NK-92 (cell line): ENCODE measurements around the gene PTPRM.

Experiments used
- DNase-seq: peaks from one replicate; lab custom pipeline; 2025; ENCODE audit not compliant: unreplicated experiment; lab: John Stamatoyannopoulos, UW

PTPRM gene

DNA sequence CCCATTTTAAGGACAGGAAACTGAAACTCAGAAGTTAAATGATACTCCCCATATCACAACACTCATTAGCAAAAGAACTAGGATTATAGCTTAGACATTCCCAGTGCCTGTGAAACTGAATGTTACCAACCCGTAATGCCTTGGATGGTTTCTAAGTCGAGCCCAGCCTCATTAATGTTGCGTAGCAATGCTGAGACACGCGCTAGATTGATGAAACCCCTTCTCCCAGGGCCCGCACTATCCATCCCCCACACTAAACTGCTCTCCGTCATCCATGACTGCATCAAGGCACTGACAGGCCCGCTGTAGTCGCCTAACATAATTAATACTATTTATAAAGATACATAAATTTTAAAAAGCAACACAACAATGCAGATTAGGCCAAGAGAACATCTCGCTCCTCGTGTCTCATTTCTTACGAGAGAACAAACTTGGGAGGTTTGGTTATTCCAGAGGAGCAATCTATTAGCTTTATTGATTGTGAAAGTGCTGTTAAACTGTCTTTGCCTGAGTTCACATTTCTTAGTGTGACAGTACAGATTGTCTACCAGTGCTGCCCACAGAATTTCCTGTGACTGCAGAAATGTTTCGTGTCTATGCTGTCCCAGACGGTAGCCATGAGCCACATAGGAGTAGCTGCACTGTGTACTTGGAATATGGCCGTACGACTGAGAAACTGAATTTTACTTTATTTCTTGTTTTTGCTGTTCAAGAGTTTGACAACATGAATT lies 729.9 kb downstream of the PTPRM start:
- no peak for DNase-seq

DNA sequence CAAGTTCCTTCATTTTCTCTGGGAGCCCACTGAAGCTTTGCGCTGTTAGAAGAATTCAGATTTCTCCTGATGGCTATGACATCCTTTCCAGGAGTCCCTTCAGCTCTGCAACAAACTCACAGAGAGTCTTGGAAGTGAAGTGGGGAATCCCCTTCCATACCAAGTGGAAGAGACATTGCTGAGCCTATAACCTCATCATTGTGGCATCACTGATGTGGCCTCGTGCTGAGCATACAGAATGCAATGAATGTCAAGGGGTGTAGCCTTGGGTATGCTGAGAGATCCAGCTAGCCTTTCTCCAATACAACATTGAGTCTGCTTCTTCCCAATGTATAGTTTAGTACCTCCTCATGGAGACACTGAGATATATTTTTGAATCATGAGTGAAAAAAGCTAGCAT lies 731.1 kb downstream of the PTPRM start:
- no peak for DNase-seq

DNA sequence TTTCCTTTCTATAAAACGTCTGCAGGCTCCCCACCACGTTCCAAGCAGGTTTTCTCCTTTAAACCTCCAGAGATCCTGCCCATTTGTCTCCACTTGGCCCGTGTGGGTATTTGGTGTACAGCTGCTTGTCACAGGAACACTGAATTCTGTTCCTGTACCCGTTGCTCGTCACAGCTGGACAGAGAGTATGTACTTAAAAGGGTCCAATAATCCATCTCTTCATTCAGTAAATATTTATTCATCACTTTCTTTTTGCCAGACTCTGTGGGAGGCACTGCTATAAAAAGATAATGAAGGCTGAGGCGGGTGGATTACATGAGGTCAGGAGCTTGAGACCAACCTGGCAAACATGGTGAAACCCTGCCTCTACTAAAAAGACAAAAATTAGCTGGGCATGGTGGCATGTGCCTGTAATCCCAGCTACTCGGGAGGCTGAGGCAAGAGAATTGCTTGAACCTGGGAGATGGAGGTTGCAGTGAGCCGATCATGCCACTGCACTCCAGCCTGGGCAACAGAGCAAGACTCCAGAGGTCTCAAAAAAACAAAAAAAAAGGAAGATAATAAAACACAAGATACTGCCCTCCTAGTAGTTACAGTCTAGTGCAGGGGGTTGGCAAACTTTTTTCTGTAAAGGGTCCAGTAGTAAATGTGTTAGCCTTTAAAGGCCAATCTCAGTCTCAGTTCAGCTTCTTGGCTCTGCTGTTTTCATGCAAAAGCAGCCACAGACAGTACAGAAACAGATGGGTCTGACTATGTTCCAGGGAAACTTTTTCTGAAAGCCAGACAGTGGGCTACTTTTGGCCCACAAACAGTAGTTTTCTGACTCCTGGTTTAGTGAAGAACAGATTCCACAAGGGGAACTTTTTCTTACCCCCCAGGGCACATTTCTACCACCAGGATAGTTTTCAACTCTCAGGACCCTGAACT lies 732.2 kb downstream of the PTPRM start:
- no peak for DNase-seq

DNA sequence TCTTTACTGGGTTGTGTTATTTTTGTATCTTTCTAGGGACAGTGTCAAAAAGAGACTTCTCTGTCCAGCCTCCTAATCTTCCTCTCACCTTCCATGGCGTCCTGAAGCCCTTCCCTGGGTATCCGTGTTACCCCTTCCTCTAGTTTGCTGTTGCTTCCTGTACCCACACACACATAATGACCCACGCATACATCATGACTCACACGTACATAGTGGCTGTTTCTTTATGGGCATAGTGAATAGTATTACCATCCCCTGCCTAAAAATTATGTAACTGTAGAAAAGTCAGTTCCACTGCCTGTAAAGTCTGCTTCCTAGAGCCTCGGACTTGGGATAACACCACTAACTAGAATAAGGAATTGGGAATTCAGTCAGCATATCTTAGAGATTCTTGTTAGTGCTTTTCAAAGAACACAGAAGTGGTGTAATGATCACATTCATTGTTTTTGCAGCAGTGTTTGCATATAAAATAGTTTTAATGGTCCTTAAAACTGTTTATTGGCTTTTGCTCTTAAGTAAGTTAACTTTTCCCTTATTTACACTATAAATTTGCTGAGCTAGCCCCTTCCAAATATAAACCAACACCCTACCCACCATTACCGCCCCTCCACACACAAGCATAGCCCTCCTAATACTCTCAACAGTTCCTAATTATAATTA lies 733.8 kb downstream of the PTPRM start:
- DNase-seq = no peak

DNA sequence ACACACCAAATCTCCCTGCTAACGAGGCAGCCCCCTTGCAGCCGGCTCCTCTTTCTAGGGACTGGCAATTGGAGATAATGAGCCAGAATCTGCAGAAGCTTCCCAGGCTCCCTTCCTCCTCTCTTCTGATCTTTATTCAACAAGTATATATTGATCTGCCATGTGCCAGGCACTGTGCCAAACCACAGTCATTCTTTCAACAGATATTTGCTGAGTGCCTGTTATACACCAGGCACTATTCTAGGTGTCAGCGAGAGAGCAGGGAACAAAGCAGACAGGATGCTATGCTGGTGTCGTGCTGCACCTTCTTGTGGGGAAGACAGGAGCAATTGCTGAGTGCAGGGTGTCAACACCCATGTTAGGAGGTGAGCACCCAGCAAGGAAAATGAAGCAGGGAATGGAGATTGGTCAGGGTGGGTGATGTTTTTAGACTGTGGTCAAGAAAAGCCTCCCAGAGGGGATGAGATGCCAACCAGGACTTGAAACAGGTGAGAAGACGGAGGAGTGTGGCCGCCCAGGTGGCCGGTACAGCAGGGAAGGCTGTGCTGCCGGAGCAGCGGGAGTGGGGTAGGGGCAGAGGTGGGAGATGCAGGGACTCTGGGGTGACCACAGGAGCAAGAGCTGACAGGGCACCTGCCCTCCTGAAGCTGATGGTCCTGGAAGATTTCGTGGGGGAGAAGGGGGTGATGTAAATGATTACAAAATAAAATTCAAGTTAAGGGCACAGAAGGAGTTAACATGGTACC lies 734.5 kb downstream of the PTPRM start:
- no peak for DNase-seq

DNA sequence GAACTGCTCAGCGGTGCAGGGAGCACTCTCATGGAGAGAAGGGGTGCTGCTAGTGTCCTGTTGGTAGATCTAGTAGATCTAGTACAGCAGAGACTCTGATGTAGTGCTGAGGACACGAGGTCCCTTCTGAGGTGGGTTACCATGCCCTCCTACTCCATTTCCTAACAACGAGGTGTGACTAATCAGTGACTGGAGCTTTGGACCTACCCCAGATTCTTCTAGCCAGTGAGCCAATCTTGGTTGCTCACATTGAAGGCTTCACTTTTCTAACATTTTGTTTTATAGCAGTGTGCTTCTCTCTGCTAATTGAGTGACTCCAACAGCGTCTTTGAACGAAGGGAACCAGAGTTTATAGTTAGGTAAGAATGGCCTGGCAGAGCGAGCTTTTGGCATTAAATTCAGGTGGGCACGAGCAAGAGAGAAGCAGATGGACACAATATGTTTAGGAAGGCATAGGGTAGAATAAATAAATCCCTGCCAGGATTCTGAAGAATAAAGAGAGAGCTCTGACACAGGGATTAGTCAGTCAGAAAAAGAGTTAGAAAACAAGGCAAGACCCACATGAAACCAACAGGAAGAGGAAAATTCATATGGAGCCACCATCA lies 736.1 kb downstream of the PTPRM start:
- no peak for DNase-seq

DNA sequence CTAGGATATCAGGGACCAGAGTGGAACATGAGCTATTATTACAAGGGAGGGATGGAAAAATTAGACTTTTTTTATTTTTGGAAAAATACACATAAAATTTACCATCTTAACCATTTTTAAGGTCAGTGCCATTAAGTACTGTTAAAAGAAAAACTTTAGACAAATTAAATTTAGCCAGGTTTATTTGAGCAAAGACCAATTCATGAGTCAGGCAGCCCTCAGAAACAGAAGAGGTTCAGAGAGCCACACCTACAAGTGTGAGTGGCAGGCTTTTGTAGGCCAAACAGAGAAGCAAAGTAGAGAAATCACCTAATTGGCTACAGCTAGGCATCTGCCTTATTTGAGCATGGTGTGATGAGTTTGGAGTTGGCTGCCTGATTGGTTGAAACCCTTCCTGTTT lies 740.8 kb downstream of the PTPRM start:
- DNase-seq = no peak

DNA sequence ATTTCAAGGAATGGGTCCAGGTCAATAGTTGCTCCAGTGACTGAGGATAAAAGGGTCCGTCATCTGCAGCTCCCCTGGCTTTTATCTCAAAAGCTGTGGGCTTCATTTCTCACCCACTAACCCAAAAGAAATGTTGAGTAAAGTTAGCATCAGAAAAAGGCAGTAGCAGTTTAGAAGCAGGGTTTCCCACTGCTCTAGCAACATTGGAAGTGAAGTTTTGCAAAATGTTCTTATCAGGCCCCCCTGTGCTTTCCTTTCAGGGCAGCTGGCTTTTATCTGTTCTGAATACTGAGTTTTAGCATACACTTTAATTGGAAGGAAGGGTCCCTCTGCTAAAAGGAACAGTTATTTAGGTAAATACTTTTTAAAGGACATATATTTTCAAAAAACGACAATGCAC lies 745.9 kb downstream of the PTPRM start:
- DNase-seq = no peak

DNA sequence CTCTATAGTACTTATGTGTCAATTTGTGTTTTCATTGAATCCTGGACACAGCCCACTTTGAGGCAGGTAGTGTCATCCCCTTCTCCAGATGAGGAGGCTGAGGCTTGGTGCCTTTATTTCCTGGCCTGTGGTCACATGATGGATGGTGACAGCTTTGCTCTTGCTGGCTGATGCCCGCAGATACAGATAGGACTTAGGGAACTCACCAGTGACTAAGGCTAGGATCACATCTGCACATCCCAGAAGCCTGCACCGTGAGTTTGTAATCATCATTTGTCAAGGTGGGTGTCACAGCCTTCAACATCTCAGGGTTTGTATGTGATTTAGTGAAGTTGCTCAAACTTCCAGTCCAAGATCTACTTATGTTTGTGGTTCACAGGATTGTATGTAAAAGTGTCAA lies 747.0 kb downstream of the PTPRM start:
- DNase-seq = no peak

DNA sequence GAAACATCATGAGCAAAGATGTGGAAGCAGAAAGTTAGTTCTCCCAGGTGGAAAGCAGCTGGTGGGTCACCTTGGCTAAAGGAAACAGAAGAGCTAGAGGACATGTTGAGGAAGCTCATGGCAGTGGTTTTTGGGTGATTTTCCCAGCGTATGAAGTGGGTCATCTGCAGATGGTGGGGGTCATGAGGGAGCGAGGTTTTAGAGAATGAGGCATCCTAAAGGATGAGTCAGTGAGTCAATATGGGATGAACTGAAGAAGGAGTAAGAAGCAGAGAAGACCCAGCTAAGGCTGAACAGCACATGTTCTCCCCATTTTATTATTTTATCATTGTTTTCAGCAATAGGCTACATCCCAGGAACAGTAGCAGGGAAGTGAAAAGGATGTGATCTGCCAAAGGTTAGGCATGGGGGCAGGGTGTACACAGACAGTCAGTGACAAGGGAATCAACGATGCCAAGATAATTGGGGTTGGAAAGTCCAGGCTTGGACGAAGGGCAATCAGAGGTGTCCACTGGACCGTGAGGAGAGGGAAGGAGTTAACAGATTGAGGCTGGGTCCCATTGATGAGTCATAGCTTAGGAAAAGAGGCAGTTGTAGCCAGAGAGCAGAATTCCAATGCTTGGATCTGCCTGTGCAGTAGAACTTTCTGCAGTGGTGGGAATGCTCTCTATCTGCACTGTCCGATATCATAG lies 752.8 kb downstream of the PTPRM start:
- no peak for DNase-seq

DNA sequence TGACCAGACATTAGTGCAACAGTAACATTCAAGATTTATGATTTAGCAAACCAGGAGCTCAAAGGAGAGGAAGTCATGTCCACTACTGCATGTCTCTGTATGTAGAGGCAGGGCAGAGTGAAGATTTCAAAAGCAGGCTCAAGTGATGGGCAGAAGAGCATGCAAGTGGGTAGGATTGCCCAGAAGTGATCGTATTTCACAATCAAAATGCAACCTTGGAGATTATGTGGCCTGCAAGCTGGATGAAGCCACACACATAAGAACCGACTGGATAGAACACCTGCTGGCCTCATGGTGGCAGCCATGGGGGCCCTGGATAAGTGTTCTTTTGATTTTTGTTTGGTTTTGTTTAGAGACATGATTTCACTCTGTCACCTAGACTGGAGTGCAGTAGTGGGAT lies 755.4 kb downstream of the PTPRM start:
- DNase-seq = no peak

DNA sequence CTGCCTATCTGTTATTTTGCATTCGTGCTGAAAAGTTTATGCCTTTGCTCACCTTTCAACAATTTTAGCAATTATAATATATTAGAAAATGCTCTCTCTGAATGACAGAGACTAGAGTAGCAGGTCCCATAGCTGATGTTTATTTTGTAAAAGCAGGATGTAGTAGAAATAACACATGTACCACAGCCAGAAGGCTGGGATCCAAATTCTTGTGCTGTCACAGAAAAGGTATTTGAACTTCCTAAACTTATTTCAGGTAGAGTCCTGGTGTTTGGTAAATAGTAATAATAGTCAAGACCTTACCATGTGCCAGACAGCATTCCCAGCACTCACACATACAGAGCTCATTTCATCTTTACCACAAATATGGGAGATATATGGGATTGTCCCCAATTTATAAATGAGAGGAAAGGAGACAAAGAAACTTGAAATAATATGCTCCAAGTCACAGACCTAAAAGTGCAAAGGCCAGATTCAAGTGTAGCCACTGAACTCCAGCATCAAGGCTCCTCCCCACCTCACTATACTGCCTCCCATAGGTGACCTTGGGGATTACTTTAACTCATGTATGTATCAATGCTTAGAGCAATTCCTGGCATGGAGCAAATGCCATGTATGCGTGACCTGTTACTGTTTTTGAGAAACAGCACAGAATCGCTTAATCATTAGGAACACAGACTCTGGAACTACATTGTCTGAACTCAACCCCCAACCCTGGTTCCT lies 757.4 kb downstream of the PTPRM start:
- no peak for DNase-seq

DNA sequence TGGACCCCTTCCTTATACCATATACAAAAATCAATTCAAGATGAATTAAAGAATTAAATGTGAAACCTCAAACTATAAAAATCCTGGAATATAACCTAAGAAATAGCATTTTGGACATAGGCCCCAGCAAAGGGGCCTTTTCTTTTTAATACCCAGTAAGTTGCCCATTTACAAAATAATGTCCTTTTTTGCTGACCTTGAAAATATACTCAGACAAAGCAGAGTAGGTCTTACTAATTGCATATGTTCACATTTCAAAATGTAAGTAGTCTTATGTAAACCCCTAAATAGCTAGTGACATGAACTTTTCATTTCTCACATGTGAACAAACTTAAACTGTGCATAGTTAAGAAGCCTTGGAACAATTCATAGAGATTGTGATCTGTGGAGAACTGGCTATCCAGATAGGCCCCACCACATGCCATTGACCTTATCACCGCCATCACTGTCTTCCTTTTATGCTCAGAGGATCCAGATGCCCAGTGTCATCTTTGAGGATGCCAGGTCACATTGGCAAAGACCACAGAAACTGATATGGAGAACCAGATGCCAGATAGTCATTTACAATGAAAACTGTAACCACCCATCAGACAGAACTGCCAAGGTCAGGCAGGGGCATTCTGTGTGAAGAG lies 759.8 kb downstream of the PTPRM start:
- no peak for DNase-seq

DNA sequence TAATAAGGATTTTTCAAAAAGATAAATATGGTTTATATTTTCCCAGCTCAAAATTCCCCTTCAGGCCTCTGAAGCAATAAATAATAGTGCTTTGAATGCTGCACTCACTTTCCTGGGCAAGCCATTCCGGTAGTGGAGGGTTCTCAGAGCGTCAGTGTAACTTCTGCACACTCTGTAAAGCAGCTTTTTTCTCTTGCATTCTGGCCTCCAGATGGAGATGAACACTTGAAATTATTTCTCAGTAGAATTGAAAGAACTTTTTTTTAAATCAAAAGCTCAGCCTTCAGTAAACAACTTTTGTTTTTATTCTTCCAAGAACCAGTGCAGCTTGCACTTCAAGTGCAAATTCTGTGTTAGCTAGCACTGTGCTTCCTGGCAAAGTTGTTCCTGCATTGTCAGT lies 761.0 kb downstream of the PTPRM start:
- DNase-seq = no peak

DNA sequence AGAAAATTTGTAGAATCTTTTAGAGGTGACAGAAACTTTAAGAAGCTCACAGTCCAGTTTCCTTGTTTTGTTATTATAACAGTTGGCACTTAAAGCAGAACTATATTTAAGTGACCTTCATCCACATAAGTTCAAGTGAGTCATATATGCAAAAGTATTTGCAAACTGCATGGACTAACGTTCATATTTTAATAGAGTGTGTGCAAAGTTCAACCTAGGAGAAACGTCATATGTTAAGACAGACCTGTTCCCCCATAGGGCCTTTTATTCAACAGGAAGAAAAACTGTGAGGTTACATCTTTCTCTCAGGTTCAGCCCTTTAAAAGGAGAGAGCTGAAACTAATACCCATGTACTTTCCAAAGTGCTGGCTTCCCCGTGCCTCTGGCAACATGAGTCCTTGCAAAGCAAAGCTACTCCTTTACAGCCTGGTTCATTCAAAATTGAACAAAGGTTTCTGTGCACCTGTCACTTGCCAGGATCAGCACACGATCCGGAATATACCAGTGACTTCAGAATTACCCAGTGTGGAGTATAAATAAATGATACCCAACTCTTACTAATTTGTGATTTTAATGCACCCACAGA lies 762.2 kb downstream of the PTPRM start:
- DNase-seq = no peak

DNA sequence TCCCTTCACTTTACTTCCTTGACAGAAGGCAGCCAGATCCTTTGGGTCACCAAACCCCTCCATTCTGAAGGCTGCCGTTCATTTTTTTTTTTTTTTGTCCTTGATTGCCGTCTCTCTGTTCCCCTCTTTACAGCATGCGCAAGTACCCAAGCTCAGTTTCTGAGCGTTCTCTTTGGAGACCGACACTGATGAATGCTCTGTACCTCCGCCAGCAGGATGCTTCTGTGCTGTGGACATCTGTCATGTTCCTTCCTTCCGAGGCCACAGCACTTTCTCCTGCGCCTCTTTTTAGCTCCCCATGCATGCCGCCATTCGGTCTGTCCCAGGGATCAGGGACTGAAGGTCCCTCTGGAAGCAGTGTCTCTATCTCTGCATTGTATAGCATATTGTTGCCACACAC lies 763.5 kb downstream of the PTPRM start:
- no peak for DNase-seq

DNA sequence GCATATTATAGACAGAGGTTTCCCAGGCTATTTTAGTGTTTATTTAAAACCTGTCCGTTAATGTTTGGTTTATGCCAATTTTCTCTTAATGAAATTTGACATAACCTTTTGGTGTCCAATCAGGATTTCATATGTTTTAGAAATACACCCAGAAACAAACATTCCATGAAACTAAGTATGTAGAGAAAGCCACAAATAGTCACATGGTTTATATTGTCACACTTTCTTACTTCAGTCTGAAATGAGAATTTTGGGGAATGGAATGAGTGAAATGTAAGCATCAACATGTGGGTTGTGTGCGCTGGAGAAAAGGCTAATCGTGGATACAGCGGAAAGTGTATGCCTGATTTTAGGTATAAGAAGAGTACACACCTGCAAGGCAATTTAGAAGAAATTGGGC lies 765.2 kb downstream of the PTPRM start:
- no peak for DNase-seq

DNA sequence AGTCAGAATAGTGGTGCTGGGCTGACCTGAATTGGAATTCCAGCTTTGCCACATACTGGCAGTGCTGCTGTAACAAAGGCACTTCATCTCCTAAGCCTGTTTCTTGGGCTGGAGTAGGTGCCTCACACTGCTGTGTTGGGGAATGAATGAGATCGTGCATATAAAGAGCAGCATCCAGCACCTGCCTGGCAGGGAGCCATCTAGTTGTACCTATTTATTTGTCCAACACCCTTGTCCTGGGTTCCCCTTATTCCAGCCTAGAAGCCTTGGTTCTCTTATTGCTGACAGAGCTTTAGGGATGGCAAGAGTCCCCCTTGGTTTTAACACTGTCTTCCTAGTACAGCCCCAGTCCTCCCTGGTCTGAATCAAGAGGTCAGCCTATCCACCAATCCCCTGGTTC lies 766.8 kb downstream of the PTPRM start:
- DNase-seq = no peak

DNA sequence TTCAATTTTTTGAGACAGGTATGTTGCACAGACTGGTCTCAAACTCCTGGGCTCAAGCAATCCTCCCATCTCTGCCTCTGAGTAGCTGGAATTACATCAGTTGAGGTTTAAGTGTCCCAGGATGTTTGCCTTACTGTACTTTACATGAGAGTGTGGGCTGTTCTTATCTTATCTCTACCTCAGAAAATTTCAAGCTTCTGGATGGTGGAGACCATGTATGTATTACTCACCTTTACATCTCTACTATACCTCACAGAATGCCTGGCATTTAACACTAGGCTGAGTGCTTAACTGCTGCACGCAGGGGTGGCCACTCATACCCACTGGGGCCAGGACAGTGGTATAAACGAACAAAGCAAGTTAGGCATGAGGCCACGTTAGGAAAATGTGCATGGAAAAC lies 770.1 kb downstream of the PTPRM start:
- no peak for DNase-seq
